ENCODE data around the gene PDIA3.

GRCh38 chr15:43702174-43702573 lies 44.1 kb upstream of the PDIA3 start:
- TF ChIP-seq CTCF (IDR thresholded peaks at IDR 0.05; ENCODE audit: insufficient read depth, low read depth, low read length) (no peak), EZH2 (IDR thresholded peaks at IDR 0.05; ENCODE audit: insufficient read depth, low read length) (no peak)
